NCI-H146 treated with DMSO at 0.1 percent for 48 hours (cell line): ENCODE measurements around the gene PLPP1.
"Not testable (repeated sequence)": the region's sequence is repeated elsewhere in the genome, so short reads cannot be mapped to it uniquely, and the experiment has no call there.

Experiments used
- DNase-seq: peaks from one replicate; lab custom pipeline; 2025; ENCODE audit not compliant: unreplicated experiment; lab: John Stamatoyannopoulos, UW

Gene PLPP1

GRCh38 chr5:55547781-55548180 is 13.0 kb upstream of the PLPP1 start:
- no peak for DNase-seq

DNA sequence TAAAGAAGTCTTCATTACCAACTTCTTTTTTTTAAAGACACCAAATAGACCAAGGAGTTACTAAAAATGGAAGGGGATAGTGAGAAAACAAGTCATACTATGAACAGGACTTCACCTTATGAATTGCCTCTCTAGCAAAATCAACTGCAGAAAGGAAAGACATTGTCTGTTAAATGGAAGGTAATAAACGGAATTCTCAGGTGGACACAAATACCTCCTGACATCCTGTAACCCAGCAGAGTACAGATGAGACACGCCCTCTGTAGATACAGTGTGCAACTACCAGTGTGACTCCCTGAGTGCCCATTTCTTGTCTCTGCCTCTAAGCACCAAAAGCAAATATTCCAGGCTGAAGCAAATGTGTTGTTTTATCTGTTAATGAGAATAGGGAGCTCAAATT is 12.2 kb upstream of the PLPP1 start:
- peak; percentile 40 for DNase-seq

DNA sequence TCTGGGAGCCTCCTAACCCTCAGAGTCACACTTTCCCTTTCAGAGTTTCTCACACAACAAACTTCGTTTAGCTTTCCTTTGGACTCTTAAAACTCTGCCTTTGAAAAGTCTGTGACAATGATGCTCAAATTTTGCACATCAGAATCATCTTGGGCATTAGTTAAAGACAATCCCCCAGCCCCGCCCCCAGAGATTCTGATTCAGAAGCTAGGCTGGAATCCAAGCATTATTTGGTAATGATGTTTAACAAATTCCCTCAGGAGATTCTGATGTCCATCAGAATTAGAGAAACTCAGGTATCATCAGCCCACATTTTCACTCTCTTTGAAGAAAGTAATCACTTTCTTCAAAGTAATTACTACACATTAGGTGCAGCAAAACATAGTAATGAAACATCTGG is 9.6 kb upstream of the PLPP1 start:
- DNase-seq, result no peak

GRCh38 chr5:55541056-55541635 is 6.4 kb upstream of the PLPP1 start:
- no peak for DNase-seq

GRCh38 chr5:55540525-55540924 is 5.8 kb upstream of the PLPP1 start:
- DNase-seq, result no peak

GRCh38 chr5:55540024-55540423 is 5.3 kb upstream of the PLPP1 start:
- no peak for DNase-seq

GRCh38 chr5:55538661-55539060 is 3.9 kb upstream of the PLPP1 start:
- no peak for DNase-seq

GRCh38 chr5:55537315-55537714 is 2.6 kb upstream of the PLPP1 start:
- DNase-seq, result not testable (repeated sequence)

DNA sequence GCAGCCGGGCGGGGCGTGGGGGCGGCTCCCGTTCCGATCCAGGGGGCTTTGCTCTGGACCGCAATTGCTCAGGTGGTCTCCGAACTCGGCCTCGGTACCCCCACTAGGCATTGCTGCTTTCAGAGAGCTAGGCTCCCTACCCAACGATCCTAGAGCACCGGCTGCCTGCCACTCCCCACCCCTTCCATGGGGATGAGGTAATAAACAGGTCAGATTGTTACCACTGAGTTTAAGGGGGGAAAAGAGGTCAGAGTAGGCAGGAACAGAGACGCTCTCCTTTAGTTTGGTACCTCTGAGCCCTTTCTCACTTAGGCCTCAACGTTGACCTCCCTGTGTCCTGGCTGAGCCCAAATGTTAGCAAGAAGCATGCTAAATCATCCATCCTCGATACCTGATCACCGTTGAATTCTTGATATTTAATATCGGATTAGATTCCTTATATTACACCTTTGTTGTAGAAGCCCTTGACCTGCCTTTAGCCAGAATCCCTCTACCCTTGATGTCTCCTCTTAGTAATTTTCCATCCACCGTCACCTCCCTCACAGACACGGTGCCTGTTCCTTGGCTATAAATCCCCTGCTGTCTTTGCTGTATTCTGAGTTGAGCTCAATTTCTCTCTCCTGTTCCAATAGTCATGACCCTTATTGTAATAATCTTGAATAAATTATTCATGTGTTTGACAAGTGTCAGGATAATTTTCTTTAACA is 588 bp upstream of the PLPP1 start:
- peak; percentile 10 for DNase-seq

- DNase-seq, result peak; percentile 51
Measured at GRCh38 chr5:55533521-55534435, 986 bp downstream of the PLPP1 start.

DNA sequence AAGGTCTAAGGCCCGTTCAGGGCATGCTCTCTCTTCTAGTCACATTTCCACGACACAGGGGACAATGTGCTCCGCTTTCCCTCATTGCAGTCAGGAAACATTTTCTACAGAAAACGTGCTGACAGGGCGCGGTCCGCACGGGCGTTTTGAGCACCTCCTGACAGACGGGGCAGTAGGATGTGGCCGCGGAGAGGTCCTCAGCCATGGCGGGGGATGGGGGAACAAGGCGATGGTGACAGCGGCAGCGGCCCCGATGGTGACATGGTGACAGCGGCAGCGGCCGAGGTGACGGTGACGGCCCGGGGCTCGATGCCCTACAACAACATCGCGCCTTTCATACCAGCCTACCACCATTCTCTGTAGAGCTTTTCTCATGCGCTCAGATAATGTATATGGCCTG is 4.1 kb downstream of the PLPP1 start:
- DNase-seq, result no peak

GRCh38 chr5:55524816-55525215 is 9.9 kb downstream of the PLPP1 start:
- DNase-seq, result no peak

DNA sequence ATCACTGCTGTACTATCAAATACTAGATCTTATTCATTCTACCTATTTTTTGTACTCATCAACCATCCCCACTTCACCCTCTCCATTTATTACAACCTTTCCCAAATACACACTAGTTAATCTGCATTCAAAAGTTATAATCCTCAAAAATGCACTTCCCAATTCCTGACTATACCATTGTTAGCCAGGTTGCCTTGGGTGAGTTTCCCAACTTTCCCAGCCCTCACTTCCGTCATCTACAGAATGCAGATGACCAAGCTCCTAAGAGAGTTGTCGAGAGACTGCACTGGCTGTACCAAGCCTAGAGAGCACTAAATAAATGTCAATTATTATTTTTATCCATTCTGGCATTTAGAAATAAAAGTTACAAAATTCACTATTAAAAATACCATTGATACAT is 11.5 kb downstream of the PLPP1 start:
- DNase-seq, result no peak

GRCh38 chr5:55521881-55522280 is 12.9 kb downstream of the PLPP1 start:
- no peak for DNase-seq

DNA sequence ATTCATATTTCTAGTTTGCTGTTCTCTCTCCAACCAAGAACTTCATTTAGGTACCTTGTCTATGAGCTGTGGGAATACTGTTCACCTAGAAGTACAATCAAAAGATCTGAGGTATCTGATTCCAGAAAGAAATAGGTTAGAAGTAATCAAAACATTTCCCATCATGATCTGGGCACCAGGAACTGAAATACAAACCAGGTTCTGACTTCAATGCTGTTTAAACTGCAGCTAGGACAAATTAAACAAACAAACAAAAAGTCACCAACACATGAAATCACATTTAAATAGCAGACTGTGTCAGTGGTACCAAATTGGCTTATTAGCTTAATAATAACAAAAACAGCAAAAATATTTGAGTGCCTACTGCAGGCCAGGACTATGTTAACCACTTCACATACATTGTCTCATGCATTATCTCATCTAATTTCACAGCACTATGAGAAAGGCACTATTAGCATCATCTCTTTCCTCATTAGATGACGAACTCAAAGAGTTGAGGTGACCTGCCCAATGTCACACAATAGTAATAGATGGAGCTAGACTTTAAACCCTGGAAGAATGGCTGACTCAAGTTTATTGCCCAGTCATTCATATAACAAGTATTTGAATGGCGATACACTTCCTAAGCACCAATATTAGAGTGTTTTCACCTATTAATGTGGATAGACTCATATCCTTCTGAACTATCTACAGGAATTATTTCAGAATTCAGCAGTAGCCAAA is 14.5 kb downstream of the PLPP1 start:
- no peak for DNase-seq

GRCh38 chr5:55518831-55519390 is 15.9 kb downstream of the PLPP1 start:
- no peak for DNase-seq

GRCh38 chr5:55517804-55518203 is 17.0 kb downstream of the PLPP1 start:
- no peak for DNase-seq

- DNase-seq, result no peak
Measured at GRCh38 chr5:55511010-55511409, 23.8 kb downstream of the PLPP1 start.

DNA sequence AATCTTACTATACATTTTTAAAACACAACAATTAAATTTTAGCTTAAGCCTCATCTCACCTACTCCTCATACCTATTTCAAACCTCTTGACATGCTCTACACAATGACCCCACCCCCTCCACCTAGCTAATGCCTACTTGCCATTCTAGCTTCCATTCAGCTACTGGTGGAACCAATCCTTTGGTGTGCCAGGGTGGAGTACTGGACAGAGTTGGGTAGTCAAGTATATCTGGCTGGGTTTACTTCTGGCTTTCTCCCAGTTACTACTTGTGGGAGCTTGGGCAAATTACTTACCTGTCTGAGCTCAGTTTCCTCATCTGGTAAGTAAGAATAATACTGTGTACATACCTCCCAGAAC is 24.3 kb downstream of the PLPP1 start:
- no peak for DNase-seq

DNA sequence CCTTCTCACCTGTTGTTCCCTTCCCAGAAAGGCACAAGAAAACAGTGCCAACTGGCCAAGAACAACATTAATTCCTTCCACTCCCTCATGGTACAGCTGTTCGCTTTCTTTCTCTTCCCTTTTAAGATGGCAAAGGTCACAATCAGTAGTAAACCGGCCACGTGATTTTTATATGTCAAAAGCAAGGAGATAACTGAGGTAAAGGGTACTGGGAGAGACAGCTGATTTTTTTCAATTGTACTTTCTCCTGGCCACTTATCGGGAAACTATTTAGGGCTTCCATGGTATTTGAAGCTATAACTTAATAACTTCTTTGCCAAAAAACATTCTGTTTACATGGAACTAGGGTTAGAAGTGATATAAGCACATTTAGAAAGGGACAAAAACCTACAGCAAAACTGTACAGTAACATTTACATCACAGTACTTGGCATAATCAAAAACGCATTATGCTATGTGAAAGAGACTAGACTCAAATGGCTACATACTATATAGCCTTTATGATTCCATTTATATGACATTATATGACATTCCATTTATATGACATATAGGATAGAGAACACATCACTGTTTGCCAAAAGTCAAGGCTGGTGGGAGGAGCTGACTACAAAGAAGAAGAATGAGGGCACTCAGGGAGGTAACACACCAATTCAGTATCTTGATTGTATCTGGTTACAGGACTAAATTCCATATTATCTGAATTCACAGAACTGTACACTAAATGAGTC is 24.8 kb downstream of the PLPP1 start:
- DNase-seq, result no peak
